CD4-positive, alpha-beta T cell treated with Interleukin-4 for 1 hour (primary cell): ENCODE results near the gene MDN1.

Source experiments
- DNase-seq, 2 donors: peaks; one replicate each; pipeline ENCODE4 v3.0.0-alpha.2; 2020 to 2022

MDN1 gene

GRCh38 chr6:89692256-89692655, 127.3 kb downstream of the MDN1 start:
- no peak for DNase-seq

- DNase-seq = no peak
Observed at GRCh38 chr6:89690944-89691324, 128.7 kb downstream of the MDN1 start.

- no peak for DNase-seq
Observed at GRCh38 chr6:89689732-89690131, 129.9 kb downstream of the MDN1 start.

DNA sequence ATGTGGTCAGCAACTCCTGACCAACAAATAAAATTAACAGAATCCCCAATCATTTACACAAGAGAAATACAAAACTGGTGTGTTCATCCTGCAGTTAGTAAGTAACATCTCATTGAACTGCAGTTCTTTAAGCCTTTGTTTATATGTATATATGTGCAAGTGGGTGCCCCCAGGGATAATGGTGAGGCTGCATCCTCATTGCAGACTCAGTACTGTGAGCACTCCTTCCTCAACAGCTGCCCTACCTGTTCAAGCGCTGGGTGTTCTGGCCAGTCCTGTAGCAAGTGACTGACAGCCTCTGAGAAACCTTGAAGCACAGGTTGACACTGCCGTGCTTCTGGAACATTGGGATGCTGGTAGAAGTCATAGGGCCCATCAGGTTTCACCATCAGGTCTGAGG, 131.3 kb downstream of the MDN1 start:
- no peak for DNase-seq

GRCh38 chr6:89685311-89685710, 134.3 kb downstream of the MDN1 start:
- DNase-seq = no peak

GRCh38 chr6:89682991-89683390, 136.6 kb downstream of the MDN1 start:
- no peak for DNase-seq

- no peak for DNase-seq
Observed at GRCh38 chr6:89681983-89682564, 137.5 kb downstream of the MDN1 start.

GRCh38 chr6:89680551-89680950, 139.0 kb downstream of the MDN1 start:
- no peak for DNase-seq

DNA sequence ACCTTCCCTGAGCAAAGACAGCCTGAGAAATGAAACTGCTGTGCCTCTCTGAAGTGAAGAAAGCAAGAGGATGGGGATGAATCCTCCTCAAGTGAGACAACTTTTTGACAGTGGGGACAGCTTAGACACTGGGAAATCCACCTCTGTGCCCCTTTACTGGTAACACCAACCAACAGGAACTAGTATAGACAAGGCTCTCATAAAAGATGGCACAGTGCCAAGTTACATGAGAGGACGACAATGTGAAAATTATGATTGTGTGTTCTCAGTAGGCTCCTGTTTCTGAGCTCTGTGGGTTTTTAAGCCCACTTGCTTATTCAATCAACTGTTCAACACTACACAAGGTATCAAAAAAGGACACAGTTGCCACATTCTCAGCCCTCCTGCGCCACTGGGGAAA, 139.4 kb downstream of the MDN1 start:
- DNase-seq = no peak

DNA sequence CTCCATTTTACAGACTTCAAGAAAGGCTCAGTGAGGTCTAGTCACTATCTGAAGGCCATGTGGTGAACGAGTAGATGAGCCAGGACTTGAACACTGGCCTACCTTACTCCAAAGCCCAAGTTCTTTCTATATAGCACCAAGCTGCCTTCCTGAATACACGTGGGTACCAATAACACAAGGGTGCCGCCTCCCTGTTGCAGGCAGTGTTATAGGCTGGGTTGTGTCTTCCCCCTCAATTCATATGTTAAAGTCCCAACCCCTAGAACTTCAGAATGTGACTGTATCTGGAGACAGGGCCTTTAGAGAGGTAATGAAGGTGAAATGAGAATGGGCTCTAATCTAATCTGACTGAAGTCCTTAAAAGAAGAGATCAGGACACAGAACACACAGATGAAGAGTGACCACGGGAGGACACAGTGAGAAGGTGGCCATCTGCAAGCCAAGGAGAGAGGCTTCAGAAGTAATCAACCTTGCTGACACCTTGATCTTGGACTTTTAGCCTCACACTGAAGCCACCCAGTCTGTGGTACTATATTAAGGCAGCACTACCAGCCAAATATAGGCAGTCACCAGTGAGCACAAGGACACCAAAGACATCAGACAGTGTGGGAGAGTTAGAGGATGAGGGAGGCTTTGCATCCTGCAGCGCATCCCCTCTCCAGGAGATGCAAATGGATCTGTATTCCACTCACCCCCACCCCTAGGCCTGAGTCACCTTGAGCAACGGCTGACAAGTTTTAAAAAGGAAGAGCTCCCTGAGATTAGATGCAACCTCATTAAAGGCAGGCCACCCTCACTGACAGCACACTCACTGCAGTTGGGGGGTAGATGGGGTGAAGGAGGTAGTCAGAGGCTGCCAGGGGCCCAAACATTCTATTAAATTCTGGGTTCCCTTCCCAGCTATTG, 140.1 kb downstream of the MDN1 start:
- DNase-seq = no peak

- no peak for DNase-seq
Observed at GRCh38 chr6:89678531-89678930, 141.1 kb downstream of the MDN1 start.

DNA sequence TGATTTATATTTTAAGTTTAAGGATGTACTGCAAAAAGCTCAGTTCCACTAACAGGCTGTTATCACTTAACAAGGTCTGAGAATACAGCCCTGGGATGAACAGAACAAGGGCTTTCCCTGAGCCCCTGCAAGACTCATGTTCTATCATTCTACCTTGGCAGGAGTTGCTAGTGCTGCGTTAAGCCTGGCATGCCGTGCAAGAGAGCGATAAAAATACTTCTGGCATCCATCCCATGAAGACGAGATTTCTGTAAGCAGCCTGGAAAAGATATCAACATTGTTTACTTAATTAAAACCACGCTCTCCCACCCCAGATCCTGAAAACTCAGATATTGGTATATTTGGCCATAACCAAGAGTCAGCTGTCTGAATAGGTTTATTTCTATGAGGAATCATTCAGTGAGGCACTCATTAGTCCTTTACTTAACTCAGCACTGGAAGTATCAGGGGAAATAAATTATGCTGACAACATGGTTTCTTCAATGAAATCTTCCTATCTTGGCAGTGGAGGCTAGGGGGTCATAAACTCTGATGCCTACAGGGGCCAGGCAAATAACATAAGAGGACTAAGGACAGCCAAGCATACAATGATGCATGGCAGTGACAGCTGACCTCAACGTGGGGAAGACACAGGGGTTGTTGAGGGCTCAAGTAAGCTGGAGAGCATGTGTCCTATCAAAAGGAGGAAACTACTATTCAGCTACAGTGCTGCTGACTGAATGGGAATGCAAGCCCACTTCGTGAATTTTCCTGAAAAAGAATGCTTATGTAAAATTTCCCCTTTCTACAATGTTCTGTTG, 143.4 kb downstream of the MDN1 start:
- DNase-seq = no peak

DNA sequence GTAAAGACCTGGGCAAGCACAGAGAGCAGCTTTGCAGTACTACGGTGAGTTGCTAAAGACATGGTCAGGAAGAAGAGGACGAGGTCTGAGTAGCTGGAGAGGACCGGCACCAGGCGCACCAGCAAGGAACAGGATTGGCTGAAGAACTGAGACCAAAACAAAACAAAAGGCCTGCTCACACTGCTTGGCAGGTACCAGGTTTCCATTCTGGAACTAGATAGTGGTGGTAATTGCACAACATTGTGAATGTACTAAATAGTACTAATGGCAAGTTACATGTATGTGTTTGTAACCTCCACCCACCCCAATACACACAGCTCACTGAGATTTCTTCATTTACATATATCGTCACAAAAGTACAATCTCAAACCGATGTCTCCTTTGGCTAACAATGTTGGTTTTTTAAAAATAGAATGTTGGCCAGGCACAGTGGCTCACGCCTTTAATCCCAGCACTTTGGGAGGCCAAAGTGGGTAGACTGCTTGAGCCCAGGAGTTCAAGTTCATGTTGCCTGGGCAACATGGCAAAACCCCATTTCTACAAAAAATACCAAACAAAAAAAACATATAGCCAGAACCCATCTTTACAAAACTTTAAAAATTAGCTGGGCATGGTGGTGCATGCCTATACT, 148.5 kb downstream of the MDN1 start:
- no peak for DNase-seq

DNA sequence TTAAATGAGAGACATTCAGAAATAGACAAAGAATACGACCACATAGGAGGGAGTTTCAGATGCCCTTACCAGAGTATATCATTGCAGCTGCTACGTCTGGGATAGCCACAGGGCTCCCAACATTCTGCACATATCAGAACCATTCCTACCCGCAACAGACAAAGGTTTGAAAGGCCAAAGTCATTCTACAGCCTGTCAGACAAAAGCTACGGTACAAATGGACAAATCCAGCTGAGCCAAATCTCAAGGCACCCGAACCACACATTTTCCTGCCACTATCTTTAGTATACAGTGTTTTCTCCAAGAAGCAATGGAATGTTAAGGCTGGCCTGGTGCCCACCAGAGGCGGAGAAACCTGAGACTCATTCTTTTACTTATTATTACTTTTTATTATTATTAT, 150.6 kb downstream of the MDN1 start:
- DNase-seq = no peak

- no peak for DNase-seq
Observed at GRCh38 chr6:89667872-89668556, 151.6 kb downstream of the MDN1 start.

DNA sequence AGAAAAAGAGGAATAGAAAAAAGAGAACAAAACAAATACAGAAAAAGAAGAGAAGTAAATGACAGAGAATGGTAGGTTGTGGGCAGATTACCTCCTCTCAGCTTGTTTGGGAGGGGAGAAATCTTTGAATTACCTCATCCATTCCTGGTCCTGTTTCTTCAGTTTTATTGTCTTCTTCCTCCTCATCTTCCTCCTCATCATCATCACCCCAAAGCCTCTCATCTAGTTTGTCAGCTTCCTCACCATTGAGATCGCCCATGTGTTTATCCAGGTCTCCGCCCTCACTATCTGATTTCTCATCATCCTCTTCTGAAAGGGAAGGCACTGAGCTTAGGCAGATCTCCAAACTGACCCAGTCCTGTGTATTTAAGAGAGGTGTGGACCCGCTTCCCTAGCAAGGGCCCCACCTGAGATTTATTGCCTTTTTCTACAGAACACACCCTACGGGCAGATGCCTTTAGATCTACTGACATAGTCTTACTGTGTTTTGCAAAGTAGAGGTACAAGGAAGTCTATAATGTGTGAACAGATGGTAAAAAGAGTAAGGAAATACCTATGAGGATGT, 156.9 kb downstream of the MDN1 start:
- DNase-seq = no peak

DNA sequence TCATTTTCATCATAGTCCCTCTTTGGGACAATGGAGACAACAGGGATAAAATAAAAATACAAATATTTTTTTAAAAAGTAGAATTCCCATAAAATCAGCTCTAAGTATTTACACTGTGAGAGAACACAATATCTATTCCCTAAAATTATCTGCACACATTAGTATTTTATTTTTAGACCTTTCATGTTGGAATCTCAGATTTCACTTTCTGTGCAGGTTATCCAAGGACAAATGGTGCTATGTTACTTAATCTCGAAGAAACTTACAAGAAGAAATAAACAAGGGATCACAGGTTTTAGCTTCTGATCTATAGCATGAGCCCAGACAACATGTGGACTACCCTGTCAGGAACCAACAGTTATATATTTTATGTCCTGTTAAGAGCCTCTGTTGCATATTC, 158.0 kb downstream of the MDN1 start:
- DNase-seq = no peak

- DNase-seq = no peak
Observed at GRCh38 chr6:89660981-89661380, 158.6 kb downstream of the MDN1 start.

DNA sequence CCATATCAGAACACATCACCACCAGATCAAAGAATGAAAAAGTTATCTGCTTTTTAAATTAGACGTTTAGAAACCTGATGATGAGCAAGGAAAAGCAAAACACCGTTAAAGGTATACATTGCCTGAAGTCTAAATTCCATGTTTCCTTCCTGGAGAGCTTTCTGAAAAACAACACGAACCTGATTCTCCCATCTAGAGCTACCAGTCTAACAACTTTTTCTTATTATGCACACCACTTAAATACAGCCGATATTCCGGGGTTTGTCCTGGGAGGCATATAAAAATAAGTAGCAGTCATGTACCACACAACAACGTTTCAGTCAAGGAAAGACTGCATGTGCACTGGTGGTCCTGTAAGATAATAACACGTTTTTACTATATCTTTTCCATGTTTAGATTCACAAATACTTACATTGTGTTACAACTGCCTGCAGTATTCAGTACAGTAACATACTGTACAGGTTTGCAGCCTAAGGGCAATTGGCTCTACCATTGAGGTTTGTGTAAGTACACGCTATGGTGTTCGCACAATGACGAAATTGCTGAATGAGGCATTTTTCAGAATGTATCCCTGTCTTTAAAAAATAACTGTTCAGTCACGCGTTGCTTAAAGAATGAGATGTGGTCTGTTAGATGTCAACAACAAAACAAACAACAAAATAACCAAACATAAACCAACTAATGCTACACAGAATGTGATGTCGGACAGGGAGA, 162.0 kb downstream of the MDN1 start:
- DNase-seq = no peak

GRCh38 chr6:89655122-89655521, 164.5 kb downstream of the MDN1 start:
- DNase-seq = no peak

GRCh38 chr6:89650579-89650978, 169.0 kb downstream of the MDN1 start:
- DNase-seq = no peak

DNA sequence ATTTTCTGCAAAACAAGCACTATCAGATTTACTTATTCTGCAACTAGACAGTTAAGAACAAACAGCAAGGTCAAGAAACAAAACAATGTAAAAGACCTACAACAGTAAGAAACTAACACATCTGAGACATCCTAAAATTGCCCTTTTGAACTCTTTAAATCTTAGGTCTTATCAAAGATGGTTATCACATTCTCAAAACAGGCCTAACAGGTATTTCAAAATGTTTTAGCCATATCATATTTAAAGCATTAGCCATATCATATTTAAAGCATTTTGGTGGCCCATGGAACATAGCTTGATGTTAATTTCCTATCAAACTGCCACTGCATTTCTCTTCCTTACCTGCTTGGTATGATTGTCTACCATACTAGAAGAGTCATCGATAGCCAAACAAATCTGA, 169.9 kb downstream of the MDN1 start:
- DNase-seq = no peak
